Inferior parietal cortex (tissue), 1 donor: ENCODE measurements around the gene LSMEM2.
"Not testable (repeated sequence)": the region's sequence is repeated elsewhere in the genome, so short reads cannot be mapped to it uniquely, and the experiment has no call there.

ENCODE experiments used
- DNase-seq: peaks from one replicate; pipeline ENCODE4 v3.0.0-alpha.2; 2016; ENCODE audit errors: extremely low spot score

The LSMEM2 gene

GRCh38 chr3:50264964-50265485 is 13.9 kb upstream of the LSMEM2 start:
- no peak for DNase-seq

DNA sequence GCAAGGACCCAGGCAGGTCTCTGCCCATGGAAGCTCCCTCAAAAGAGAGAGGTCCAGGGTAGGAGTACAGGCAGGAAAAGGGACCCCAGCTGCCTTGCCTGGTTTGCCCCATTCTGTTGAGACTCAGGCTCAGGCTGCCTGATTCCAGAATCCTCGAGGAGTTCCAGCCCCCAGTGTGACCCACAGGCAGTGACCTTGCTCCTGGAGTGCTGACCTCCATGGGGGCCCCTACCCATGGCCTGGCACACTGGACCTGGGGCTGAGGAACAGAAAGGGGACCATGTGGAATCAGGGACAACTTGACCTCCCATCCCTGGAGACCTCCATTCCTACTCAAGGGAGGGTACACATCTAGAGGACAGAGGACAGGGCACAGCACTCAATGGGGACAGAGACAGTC is 13.3 kb upstream of the LSMEM2 start:
- DNase-seq = no peak

DNA sequence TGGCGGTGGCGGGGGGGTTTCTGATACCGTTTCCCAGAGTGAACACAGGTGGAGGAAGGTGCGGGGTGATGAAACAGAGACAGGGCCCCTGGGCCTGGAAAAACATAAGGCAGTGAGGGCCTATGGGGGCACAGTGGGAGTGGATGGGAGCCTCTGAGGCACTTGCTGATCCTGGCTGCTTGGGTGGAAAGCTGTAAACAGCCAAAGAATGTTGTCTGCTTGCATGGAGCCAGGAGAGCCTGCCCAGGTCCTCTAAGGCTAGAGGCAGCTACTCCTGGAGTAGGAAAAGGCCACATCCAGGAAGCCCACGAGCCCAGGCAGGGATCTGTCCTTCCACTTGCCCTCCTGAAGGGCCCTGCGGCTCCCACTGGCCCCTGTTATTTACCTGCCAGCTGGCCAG is 12.9 kb upstream of the LSMEM2 start:
- no peak for DNase-seq

DNA sequence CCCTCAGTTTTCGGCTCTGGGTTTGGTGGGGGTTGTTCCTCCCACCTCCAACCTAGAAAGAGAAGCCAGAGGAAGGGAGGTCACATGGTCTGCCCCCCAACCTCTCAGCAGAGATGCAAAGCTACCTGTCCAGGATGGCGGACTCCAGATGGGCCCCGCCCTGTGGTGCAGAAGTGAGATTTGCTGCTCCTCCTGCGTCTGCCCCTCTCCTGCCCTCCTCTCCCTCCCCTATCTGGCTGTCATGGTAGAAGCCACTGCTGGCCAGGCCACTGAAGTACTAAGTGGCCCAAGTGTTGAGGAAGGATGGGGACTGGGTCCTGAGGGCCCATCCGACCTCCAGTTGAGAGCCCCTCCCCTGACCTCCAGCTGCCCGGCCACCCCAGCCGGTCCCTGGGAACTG is 12.1 kb upstream of the LSMEM2 start:
- DNase-seq = no peak

DNA sequence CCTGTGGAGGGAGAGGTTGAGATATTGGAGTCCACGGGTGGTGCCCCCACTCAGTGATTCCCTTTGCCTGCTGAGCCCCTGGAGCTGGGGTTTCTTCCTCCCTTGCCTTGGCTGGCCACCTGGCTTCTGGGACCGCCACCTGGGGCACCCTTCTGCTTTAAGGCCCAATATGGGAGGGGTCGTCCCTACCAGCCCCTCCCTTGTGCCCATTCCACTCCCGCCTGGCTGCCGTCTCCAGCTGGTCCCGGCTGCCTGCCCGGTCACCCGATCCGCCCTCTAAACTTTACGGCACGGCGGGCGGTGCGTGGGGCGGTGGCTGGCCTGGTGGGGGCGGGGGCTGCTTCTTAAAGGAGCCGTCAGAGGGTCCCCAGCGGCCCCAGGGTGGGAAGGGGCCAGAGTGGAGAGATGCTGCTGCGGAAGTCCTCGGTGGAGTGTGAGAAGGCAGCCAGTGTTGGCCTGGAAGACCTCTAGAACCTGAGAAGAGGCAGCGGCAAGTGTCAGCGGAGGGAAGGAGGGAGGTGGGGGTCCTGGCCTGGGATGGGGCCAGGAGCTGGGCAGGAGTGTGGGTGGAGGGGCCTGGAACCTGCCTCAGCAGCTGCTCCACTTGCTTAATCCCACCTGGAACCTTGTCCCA is 11.5 kb upstream of the LSMEM2 start:
- no peak for DNase-seq

DNA sequence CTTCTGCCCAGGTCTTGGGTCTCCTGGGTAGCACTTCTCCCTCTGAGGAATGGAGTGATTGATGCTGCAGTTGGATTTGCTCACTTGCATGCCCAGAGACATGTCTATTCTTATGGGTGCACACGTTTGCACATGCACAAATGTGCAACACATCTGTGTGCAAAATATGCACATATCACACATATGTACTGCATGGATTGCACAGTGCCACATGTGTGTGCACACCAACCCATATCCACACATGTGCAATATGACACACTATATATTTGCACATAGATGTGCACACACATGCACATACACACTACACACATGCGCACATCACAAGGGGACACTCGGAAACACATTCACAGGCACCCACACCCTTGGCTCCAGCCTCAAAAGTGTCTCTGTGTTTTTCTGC is 10.6 kb upstream of the LSMEM2 start:
- no peak for DNase-seq

GRCh38 chr3:50268703-50269451 is 10.0 kb upstream of the LSMEM2 start, which contains the start of gene SEMA3B:
TSS of gene SEMA3B (plus strand) at chr3:50269147. CDS start at chr3:50269241, 94 bp downstream.
- DNase-seq = no peak

DNA sequence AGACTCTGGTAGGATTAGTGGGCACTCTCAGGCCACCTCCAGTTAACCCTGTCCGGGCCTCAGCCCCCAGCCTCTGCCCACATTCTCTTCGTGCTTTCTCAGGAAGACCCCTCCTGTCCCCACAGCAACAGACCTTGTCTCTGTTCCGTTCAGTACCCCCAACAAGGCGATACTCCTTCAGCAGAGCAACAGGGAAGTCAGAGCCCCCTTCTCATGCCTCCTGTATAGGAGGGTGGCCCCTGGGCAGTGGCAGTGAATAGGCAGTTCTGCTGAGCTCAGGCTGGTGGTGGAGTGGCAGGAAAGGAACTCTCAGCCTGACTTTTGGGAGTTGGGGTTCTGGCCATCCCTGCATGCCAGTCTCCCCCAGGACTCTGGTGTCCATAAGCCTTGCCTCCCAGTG is 9.4 kb upstream of the LSMEM2 start:
- no peak for DNase-seq

DNA sequence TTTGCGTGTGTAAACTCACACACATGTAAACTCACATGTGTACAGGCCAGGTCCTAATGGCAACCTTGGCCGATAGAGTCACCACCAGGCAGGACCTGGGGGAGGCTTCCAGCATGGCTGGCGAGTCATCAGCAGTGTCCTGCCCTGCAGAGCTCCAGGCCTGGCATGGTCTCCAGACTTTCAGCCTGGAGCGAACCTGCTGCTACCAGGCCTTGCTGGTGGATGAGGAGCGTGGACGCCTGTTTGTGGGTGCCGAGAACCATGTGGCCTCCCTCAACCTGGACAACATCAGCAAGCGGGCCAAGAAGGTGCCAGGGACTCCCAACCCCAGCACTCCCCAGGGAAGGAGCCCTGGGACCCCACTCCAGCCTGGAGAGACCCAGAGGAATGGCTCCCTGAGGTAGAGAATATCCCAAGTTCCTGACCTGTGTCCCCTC is 8.9 kb upstream of the LSMEM2 start:
- DNase-seq = no peak

DNA sequence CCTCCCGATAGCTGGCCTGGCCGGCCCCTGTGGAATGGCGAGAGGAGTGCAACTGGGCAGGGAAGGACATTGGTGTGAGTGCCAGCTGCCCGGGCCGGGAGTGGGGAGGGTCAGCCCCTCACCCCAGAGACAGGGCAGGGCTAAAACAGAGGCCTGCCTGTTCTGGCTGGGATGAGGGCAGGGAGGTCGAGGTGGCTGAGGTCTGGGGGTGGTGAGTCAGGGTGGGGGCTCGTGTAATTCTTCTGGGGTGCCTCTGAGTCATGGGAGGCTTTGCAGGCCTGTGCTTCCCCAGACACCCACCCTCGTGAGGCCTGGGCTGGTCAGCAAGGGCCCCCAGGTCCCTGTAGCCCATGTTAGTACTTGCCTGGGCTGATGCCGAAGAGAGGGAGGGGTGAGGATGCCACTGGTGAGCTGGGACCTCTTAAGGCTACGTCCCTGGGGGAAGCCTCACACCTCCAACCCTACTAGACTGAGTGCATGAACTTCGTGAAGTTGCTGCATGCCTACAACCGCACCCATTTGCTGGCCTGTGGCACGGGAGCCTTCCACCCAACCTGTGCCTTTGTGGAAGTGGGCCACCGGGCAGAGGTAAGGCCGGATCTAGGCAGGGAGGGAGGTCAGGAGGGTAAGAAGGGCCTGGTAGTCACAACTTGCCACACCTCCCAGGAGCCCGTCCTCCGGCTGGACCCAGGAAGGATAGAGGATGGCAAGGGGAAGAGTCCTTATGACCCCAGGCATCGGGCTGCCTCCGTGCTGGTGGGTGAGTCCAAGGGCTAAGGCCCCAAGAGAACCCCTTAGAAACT is 8.3 kb upstream of the LSMEM2 start:
- DNase-seq = no peak

DNA sequence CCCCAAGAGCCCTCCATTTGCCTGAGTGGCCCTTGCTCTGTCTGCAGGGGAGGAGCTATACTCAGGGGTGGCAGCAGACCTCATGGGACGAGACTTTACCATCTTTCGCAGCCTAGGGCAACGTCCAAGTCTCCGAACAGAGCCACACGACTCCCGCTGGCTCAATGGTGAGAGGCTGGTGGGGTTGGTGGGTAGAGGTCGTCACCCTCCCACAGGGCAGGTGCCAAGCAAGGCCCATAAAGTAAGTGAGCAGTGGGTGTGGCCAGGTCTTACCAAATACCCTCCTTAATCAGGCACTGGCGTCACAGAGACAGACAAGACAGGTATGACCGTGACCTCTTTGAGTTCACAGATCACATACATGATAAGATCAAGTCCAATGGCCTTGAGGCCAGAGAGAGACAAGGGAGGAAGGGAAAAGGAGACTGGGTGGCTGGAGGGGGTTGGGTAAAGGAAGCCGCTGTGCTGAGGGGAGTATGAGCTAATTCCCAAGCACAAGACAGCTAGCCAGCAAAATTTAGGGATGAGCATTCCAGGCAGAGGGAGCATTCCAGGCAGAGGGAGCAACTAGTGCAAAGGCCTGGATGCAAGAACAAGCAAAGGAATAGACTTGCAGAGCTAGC is 7.5 kb upstream of the LSMEM2 start:
- DNase-seq = no peak

GRCh38 chr3:50272538-50272910 is 6.4 kb upstream of the LSMEM2 start:
- not testable (repeated sequence) for DNase-seq

GRCh38 chr3:50272911-50273688 is 5.8 kb upstream of the LSMEM2 start:
- DNase-seq = peak; percentile 94

- DNase-seq = no peak
Measured at GRCh38 chr3:50273689-50274065, 5.2 kb upstream of the LSMEM2 start.

DNA sequence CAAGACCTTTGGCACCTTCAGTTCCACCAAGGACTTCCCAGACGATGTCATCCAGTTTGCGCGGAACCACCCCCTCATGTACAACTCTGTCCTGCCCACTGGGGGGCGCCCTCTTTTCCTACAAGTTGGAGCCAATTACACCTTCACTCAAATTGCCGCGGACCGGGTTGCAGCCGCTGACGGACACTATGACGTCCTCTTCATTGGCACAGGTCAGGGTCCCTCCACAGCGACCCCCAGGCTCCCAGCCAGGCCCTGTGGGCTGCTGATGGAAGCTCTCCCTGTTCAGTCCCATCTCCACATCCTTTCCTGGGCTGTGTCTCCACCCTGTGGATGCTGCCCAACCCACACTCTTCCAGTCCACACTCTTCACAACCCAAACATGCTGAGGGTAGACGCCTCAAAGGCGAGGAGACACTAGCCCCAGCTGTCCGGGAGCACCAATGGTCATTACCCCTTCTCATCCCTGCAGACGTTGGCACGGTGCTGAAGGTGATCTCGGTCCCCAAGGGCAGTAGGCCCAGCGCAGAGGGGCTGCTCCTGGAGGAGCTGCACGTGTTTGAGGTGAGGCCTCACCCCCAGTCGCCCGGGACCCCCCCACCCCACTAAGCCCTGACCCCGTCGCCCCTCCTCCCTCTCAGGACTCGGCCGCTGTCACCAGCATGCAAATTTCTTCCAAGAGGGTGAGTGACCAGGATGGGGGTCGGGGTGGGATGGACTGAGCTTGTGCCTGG is 4.3 kb upstream of the LSMEM2 start:
- no peak for DNase-seq

DNA sequence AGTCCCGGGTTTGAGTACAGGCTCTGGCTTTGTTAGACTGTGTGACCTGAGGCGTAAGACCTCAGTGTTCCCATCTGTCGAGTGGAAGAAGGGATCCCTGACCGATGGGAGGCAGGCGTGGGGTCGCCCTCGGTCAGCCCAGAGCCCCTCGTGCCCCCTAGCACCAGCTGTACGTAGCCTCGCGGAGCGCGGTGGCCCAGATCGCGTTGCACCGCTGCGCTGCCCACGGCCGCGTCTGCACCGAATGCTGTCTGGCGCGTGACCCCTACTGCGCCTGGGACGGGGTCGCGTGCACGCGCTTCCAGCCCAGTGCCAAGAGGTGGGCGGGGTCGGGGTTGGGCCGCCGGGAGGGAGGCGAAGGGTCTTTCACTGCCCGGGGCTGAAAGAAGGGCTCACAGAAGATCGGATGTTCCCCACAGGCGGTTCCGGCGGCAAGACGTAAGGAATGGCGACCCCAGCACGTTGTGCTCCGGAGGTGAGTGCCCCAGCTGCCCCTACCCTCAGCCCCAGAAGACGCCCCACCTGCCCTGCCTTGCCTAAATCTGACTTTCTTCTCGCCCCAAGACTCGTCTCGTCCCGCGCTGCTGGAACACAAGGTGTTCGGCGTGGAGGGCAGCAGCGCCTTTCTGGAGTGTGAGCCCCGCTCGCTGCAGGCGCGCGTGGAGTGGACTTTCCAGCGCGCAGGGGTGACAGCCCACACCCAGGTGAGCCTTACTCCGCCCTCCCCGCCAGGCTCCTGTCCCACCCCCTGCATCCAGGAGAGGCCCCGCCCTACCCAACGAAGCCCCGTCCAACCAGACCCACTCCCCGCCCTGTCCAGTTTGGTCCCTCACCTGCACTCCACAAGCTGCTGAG is 3.5 kb upstream of the LSMEM2 start:
- DNase-seq = no peak

DNA sequence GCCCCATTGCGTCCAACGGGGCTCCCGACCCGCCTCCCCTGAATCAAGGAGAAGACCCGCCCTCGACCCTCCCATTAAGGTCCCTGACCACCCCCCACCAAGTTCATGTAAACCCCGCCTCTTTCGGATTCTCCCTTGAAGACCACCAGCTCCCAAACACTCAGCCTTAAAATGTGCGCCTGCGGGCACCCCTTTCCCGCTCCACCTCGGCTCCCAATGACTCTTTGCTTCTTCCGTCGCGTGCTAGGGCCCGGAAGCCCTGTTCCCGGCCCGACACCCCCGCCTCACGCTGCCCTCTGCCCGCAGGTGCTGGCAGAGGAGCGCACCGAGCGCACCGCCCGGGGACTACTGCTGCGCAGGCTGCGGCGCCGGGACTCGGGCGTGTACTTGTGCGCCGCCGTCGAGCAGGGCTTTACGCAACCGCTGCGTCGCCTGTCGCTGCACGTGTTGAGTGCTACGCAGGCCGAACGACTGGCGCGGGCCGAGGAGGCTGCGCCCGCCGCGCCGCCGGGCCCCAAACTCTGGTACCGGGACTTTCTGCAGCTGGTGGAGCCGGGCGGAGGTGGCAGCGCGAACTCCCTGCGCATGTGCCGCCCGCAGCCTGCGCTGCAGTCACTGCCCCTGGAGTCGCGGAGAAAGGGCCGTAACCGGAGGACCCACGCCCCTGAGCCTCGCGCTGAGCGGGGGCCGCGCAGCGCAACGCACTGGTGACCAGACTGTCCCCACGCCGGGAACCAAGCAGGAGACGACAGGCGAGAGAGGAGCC is 2.7 kb upstream of the LSMEM2 start:
- no peak for DNase-seq

DNA sequence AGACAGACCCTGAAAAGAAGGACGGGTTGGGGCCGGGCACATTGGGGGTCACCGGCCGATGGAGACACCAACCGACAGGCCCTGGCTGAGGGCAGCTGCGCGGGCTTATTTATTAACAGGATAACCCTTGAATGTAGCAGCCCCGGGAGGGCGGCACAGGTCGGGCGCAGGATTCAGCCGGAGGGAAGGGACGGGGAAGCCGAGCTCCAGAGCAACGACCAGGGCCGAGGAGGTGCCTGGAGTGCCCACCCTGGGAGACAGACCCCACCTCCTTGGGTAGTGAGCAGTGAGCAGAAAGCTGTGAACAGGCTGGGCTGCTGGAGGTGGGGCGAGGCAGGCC is 2.2 kb upstream of the LSMEM2 start:
- DNase-seq = no peak
